H1 (cell line): ENCODE results near the gene RSPH6A. TPM values are rescaled to one million over a fixed set of nuclear protein-coding genes. Genes with fewer than 3 reads are reported as not detected.
A peak's percentile ranks its signal among the peaks of the same experiment; 100 is the strongest.

Source experiments
- CBX8 ChIP-seq: fragments of 300-800, 300-1000 bp; sonication (generic); IDR thresholded peaks from 2 replicates; pipeline ENCODE4 v1.7.1; 2016; ENCODE audit warnings: low read depth, low read length, borderline replicate concordance
- CHD1 ChIP-seq: IDR thresholded peaks from 2 replicates; pipeline ENCODE4 v1.6.1; 2012; ENCODE audit warnings: low read depth, low read length, improper control_type of control experiment
- EGR1 ChIP-seq: IDR thresholded peaks from 2 replicates; pipeline ENCODE4 v1.6.1; 2011; ENCODE audit warnings: low read depth, low read length, borderline replicate concordance
- EP300 ChIP-seq, 2 experiments: IDR thresholded peaks; 1 replicate in 1 of 2; 2 replicates in 1 of 2; pipeline ENCODE4 v1.6.1; 2011 to 2012; ENCODE audit warnings: low read depth in 2 of 2, low read length in 2 of 2, mild to moderate bottlenecking in 2 of 2, borderline replicate concordance in 1 of 2, inconsistent platforms in 1 of 2, moderate library complexity in 1 of 2
- KDM4A ChIP-seq: IDR thresholded peaks from one replicate; pipeline ENCODE4 v1.7.1; 2012; ENCODE audit warnings: low read depth, mild to moderate bottlenecking, moderate library complexity, low read length, inconsistent platforms; ENCODE audit not compliant: severe bottlenecking
- NRF1 ChIP-seq: IDR thresholded peaks from 2 replicates; pipeline ENCODE4 v1.6.1; 2011; ENCODE audit warnings: mild to moderate bottlenecking, low read depth, low read length, improper control_type of control experiment
- PHF8 ChIP-seq: fragments of 200-600 bp; sonication (generic); conservative IDR thresholded peaks from 2 replicates; pipeline ENCODE4 v1.7.1; 2012; ENCODE audit warnings: low read depth, mild to moderate bottlenecking, inconsistent platforms, low read length, moderate library complexity
- POLR2A ChIP-seq, 2 experiments: IDR thresholded peaks; 1 replicate in 1 of 2; 2 replicates in 1 of 2; pipeline ENCODE4 v1.6.1; 2011; ENCODE audit warnings: low read depth in 2 of 2, low read length in 2 of 2, mild to moderate bottlenecking in 2 of 2; ENCODE audit errors: control extremely low read depth in 1 of 2
- POU5F1 ChIP-seq: IDR thresholded peaks from 2 replicates; pipeline ENCODE4 v1.6.1; 2011; ENCODE audit warnings: low read depth, mild to moderate bottlenecking, low read length, moderate library complexity
- RBBP5 ChIP-seq: IDR thresholded peaks from 2 replicates; pipeline ENCODE4 v1.7.1; 2012; ENCODE audit warnings: low read depth, mild to moderate bottlenecking, inconsistent platforms, low read length, moderate library complexity, borderline replicate concordance
- SIN3A ChIP-seq, 2 experiments: IDR thresholded peaks in 1 of 2; conservative IDR thresholded peaks in 1 of 2; 2 replicates each; pipeline ENCODE4 v1.6.1; 2011 to 2012; ENCODE audit warnings: low read length in 2 of 2, improper control_type of control experiment in 1 of 2, low read depth in 1 of 2, mild to moderate bottlenecking in 1 of 2
- SIRT6 ChIP-seq: IDR thresholded peaks from one replicate; pipeline ENCODE4 v1.7.1; 2012; ENCODE audit warnings: low read length, inconsistent platforms
- SIX5 ChIP-seq: IDR thresholded peaks from 2 replicates; pipeline ENCODE4 v1.6.1; 2011; ENCODE audit warnings: mild to moderate bottlenecking, low read depth, low read length
- SP1 ChIP-seq: IDR thresholded peaks from 2 replicates; pipeline ENCODE4 v1.6.1; 2011; ENCODE audit warnings: low read depth, low read length
- SP2 ChIP-seq: IDR thresholded peaks from 2 replicates; pipeline ENCODE4 v1.6.1; 2012; ENCODE audit warnings: mild to moderate bottlenecking, low read length, inconsistent platforms
- SRF ChIP-seq: IDR thresholded peaks from 2 replicates; pipeline ENCODE4 v1.6.1; 2011; ENCODE audit warnings: mild to moderate bottlenecking, low read depth, low read length, moderate library complexity
- TEAD4 ChIP-seq: IDR thresholded peaks from 2 replicates; pipeline ENCODE4 v1.6.1; 2012; ENCODE audit warnings: low read depth, low read length, inconsistent platforms, mixed read lengths
- polyA plus RNA-seq, 7 experiments: library from polyadenylated mRNA; depleted of rRNA in 3 of 7; stranded (reverse) in 5 of 7; unstranded in 2 of 7; fragments of >200 nt in 5 of 7; fragments of 200-250 nt in 2 of 7; gene quantifications; 1 replicate in 5 of 7; 2 replicates in 1 of 7; 4 replicates in 1 of 7; pipeline versions ENCODE4 v1.2.1 to v1.2.3, GENCODE V29; 2011 to 2013; ENCODE audit warnings: missing spikeins in 2 of 7, mixed read lengths in 2 of 7
- total RNA-seq: library from RNA; stranded (reverse); fragmentation: NEBNext Ultra II Directional; extraction: Animal tissue kit (Norgen Biotek cat#: 25700); gene quantifications from 2 replicates; pipeline ENCODE4 v1.2.1, GENCODE V29; 2021
- TF ChIP-seq, protein P1 (sequence below): IDR thresholded peaks from 2 replicates; pipeline ENCODE4 v1.6.1; 2011; ENCODE audit warnings: low read length, improper control_type of control experiment

The RSPH6A gene
- total and polyA plus RNA-seq, 2 of the 8 experiments (the other 6 are each of a cell fraction or from before 2014, with no cell fraction given), result 0.05 to 0.19 TPM

DNA sequence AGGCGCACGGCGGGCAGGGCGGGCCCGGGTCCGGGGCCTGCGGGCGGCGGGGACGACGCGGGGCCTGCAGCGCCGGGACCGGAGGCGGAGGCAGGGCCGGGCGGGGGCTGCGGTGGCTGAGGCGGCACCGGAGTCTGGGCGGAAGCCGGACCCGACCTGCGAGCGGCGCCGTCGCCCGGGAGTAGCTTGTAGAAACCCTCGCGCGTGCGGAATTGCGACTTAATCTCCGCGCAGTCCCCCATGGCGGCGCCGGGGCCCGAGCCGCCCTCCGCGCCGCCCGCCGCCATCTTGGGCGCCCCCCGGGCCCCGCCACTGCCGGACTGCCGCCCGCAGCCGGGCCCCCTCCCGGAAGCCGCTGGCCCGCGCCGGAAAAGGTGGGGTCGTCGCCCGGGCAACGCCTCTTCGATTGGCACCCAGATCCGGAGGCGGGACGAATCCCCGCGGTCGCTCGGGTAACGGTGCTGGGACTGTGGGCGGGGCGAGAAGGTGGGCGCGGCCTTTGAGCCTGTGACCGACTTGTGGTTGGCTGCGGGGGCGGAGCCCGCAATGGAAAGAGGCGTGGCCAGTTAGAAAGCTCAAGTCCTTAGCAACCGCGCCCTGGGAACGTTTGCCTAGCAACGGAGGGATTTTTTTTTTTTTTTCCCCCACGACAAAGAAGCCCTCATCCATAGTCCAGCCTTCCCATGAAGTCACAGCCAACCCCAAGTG is 22.5 kb downstream of the RSPH6A start, which contains the start of gene DMWD (continued):
- TF ChIP-seq TEAD4, result no peak
- peak in 1 of 2 experiments; percentile 80; a peak in 1 of 3 replicates for TF ChIP-seq POLR2A (IDR thresholded peaks at IDR 0.05; ENCODE audit: control extremely low read depth in 1 of 2, low read depth in 2 of 2, low read length in 2 of 2)
- TF ChIP-seq CBX8, result no peak
- no peak; the same call in 1 of the 2 replicates for TF ChIP-seq SP1
- no peak for TF ChIP-seq NRF1
- no peak for TF ChIP-seq CHD1
- TF ChIP-seq SIX5, result no peak
- no peak for TF ChIP-seq EP300 (IDR thresholded peaks at IDR 0.05; ENCODE audit: borderline replicate concordance in 1 of 2, low read depth in 2 of 2, low read length in 2 of 2)
- TF ChIP-seq SIN3A (conservative IDR thresholded peaks at IDR 0.05 in 1 of 2, IDR thresholded peaks at IDR 0.05 in 1 of 2; ENCODE audit: low read depth in 1 of 2, low read length in 2 of 2), result no peak; a peak in 1 of 4 replicates
- TF ChIP-seq SP2, result 0 out of 2 replicates have a peak, but pooled peaks have one; percentile 16
- no peak for TF ChIP-seq POU5F1
- TF ChIP-seq EGR1, result peak; percentile 90; the same call in 1 of the 2 replicates
- TF ChIP-seq KDM4A, result peak; percentile 47
- peak; percentile 99 for TF ChIP-seq PHF8
- TF ChIP-seq, protein P1, sequence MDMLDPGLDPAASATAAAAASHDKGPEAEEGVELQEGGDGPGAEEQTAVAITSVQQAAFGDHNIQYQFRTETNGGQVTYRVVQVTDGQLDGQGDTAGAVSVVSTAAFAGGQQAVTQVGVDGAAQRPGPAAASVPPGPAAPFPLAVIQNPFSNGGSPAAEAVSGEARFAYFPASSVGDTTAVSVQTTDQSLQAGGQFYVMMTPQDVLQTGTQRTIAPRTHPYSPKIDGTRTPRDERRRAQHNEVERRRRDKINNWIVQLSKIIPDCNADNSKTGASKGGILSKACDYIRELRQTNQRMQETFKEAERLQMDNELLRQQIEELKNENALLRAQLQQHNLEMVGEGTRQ, result no peak
- TF ChIP-seq SRF, result no peak
- no peak for TF ChIP-seq SIRT6
- no peak for TF ChIP-seq RBBP5
